GM12892 (cell line): ENCODE results near the gene MYO3B.

Experiments
- POLR2A ChIP-seq: IDR thresholded peaks from 2 replicates; pipeline ENCODE4 v1.6.1; 2011; ENCODE audit warnings: low read depth, low read length, control low read depth
- POLR2AphosphoS5 ChIP-seq: IDR thresholded peaks from 2 replicates; pipeline ENCODE4 v1.6.1; 2011; ENCODE audit warnings: low read depth, low read length, control low read depth

GRCh38 chr2:170276925-170277629 is 99.1 kb downstream of the MYO3B start:
- TF ChIP-seq POLR2A, result no peak
- no peak for TF ChIP-seq POLR2AphosphoS5
